ENCODE data around the gene DOC2B.

- TF ChIP-seq EZH2phosphoT487 (IDR thresholded peaks at IDR 0.05) (no peak), CTCF (IDR thresholded peaks at IDR 0.05) (no peak), EZH2 (IDR thresholded peaks at IDR 0.05) (no peak)
Measured at GRCh38 chr17:218432-219110, 37.1 kb upstream of the DOC2B start.

Data from neural progenitor cell (in vitro differentiated cells).